HEK293T (cell line): ENCODE results near the gene EXTL1.

ENCODE experiments used
- CTBP1 ChIP-seq: fragments of 450-650 bp; IDR thresholded peaks from 2 replicates; pipeline ENCODE4 v1.6.1; 2016; ENCODE audit warnings: borderline replicate concordance
- ELF4 ChIP-seq: fragments of 450-650 bp; IDR thresholded peaks from 2 replicates; pipeline ENCODE4 v1.6.1; 2017; ENCODE audit warnings: antibody characterized with exemption
- FOXK2 ChIP-seq: fragments of 450-650 bp; IDR thresholded peaks from 2 replicates; pipeline ENCODE4 v1.6.1; 2016; ENCODE audit warnings: mild to moderate bottlenecking
- FOXM1 ChIP-seq: fragments of 450-650 bp; IDR thresholded peaks from 2 replicates; pipeline ENCODE4 v1.6.1; 2017; ENCODE audit warnings: mild to moderate bottlenecking, borderline replicate concordance
- LEF1 ChIP-seq: fragments of 450-650 bp; IDR thresholded peaks from 2 replicates; pipeline ENCODE4 v1.6.1; 2017; ENCODE audit warnings: mild to moderate bottlenecking, borderline replicate concordance

DNA sequence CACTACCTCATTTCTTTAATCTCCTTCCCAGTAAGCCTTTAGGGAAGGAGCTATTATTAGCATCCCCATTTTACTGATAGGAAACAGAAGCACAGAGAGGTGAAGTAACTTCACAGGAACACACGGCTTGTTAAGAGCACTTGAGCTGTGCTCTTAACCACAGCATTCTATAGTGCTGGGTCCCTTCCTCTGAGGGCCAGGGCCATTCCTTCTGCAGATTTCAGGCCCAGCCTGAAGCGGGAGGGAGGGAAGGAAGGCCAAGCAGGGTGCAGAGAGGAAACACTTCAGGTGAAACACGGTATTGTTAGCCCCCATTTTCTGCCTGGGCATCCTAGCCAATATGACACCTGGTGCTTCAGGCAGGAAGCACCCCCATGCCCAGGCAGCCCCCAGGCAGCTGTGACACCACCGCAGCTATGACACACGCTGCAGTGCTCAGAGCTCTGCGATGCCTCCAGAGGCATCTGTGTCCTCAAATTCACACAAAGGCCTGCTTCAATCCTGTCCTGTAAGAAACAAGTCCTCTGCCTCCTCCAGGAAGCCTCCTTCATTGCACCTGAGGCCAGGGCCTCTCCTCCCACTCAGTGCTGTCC lies 4.5 kb upstream of the EXTL1 start:
- no peak for TF ChIP-seq CTBP1
- no peak for TF ChIP-seq ELF4
- no peak for TF ChIP-seq FOXK2
- TF ChIP-seq FOXM1: no peak
- TF ChIP-seq LEF1: no peak
